H9 (cell line): ENCODE data around the gene ZNF786. TPM values are rescaled to one million over a fixed set of nuclear protein-coding genes. Genes with fewer than 3 reads are reported as not detected.

Experiments used
- DNase-seq: peaks from one replicate; pipeline ENCODE4 v3.0.0-alpha.2; 2017
- H2AFZ ChIP-seq: one replicate; pipeline ENCODE4 v1.6.1; 2013; ENCODE audit warnings: mild to moderate bottlenecking, low read length, control low read depth, moderate library complexity
- H2AK5ac ChIP-seq: 2 replicates; pipeline ENCODE4 v1.6.1; 2013; ENCODE audit warnings: low read length, control low read depth, mixed read lengths; ENCODE audit not compliant: insufficient read length
- H2BK120ac ChIP-seq: one replicate; pipeline ENCODE4 v1.6.1; 2013; ENCODE audit warnings: low read depth, mild to moderate bottlenecking, low read length, control low read depth, inconsistent platforms; ENCODE audit not compliant: poor library complexity, severe bottlenecking
- H2BK12ac ChIP-seq: 2 replicates; pipeline ENCODE4 v1.6.1; 2013; ENCODE audit warnings: low read length, control low read depth, mixed read lengths, low read depth; ENCODE audit not compliant: insufficient read length
- H2BK15ac ChIP-seq: 2 replicates; pipeline ENCODE4 v1.6.1; 2013; ENCODE audit warnings: low read depth, low read length, control low read depth
- H2BK20ac ChIP-seq: one replicate; pipeline ENCODE4 v1.6.1; 2013; ENCODE audit warnings: low read depth, mild to moderate bottlenecking, low read length, control low read depth, inconsistent platforms; ENCODE audit not compliant: poor library complexity, severe bottlenecking
- H2BK5ac ChIP-seq: 2 replicates; pipeline ENCODE4 v1.6.1; 2013; ENCODE audit warnings: low read length, control low read depth, mixed read lengths; ENCODE audit not compliant: insufficient read length
- H3K14ac ChIP-seq: 2 replicates; pipeline ENCODE4 v1.6.1; 2013; ENCODE audit warnings: low read length, control low read depth; ENCODE audit not compliant: insufficient read depth
- H3K18ac ChIP-seq: 2 replicates; pipeline ENCODE4 v1.6.1; 2013; ENCODE audit warnings: low read depth, mild to moderate bottlenecking, mixed read lengths, low read length, control low read depth; ENCODE audit not compliant: insufficient read length
- H3K23ac ChIP-seq: 2 replicates; pipeline ENCODE4 v1.6.1; 2013; ENCODE audit warnings: low read length, control low read depth, mixed read lengths, low read depth; ENCODE audit not compliant: insufficient read length
- H3K23me2 ChIP-seq: 2 replicates; pipeline ENCODE4 v1.6.1; 2013; ENCODE audit warnings: low read depth, mild to moderate bottlenecking, mixed read lengths, low read length, control low read depth; ENCODE audit not compliant: insufficient read length, poor library complexity, severe bottlenecking
- H3K27ac ChIP-seq: 2 replicates; pipeline ENCODE4 v1.5.1; 2013; ENCODE audit warnings: low read length, control low read depth, mixed read lengths, low read depth; ENCODE audit not compliant: insufficient read length
- H3K27me3 ChIP-seq: 2 replicates; pipeline ENCODE4 v1.6.1; 2013; ENCODE audit warnings: low read length, control low read depth, inconsistent platforms; ENCODE audit not compliant: insufficient read depth
- H3K4ac ChIP-seq: 2 replicates; pipeline ENCODE4 v1.6.1; 2013; ENCODE audit warnings: low read depth, mild to moderate bottlenecking, control low read depth, inconsistent platforms, low read length, moderate library complexity
- H3K4me1 ChIP-seq: 2 replicates; pipeline ENCODE4 v1.6.1; 2013; ENCODE audit warnings: low read length, control low read depth, inconsistent platforms; ENCODE audit not compliant: insufficient read depth
- H3K4me2 ChIP-seq: 2 replicates; pipeline ENCODE4 v1.6.1; 2013; ENCODE audit warnings: low read length, control low read depth, mixed read lengths; ENCODE audit not compliant: insufficient read length, insufficient read depth
- H3K56ac ChIP-seq: 2 replicates; pipeline ENCODE4 v1.6.1; 2013; ENCODE audit warnings: low read depth, mild to moderate bottlenecking, mixed read lengths, low read length, control low read depth; ENCODE audit not compliant: insufficient read length
- H3K79me1 ChIP-seq: 2 replicates; pipeline ENCODE4 v1.6.1; 2013; ENCODE audit warnings: low read depth, mild to moderate bottlenecking, moderate library complexity, low read length, control low read depth, inconsistent platforms; ENCODE audit not compliant: insufficient read depth, poor library complexity, severe bottlenecking
- H3K79me2 ChIP-seq: 2 replicates; pipeline ENCODE4 v1.6.1; 2013; ENCODE audit warnings: low read length, control low read depth, inconsistent platforms; ENCODE audit not compliant: insufficient read depth
- H3K9ac ChIP-seq: 2 replicates; pipeline ENCODE4 v1.6.1; 2013; ENCODE audit warnings: low read length, control low read depth, mixed read lengths; ENCODE audit not compliant: insufficient read length; ENCODE audit errors: extremely low read depth
- H3K9me3 ChIP-seq: one replicate; pipeline ENCODE4 v1.6.1; 2013; ENCODE audit warnings: low read depth, low read length, inconsistent platforms; ENCODE audit not compliant: control insufficient read depth
- H3T11ph ChIP-seq: one replicate; pipeline ENCODE4 v1.6.1; 2013; ENCODE audit warnings: mild to moderate bottlenecking, low read length, control low read depth, inconsistent platforms
- H4K20me1 ChIP-seq: one replicate; pipeline ENCODE4 v1.6.1; 2013; ENCODE audit not compliant: control insufficient read depth, insufficient read length, insufficient read depth
- H4K5ac ChIP-seq: 2 replicates; pipeline ENCODE4 v1.6.1; 2013; ENCODE audit warnings: low read depth, mild to moderate bottlenecking, mixed read lengths, low read length, control low read depth; ENCODE audit not compliant: insufficient read length
- H4K8ac ChIP-seq: replicated peaks from 2 replicates; pipeline ENCODE4 v1.6.1; 2013; ENCODE audit warnings: low read length, control low read depth, mixed read lengths, low read depth; ENCODE audit not compliant: insufficient read length
- H4K91ac ChIP-seq: 2 replicates; pipeline ENCODE4 v1.6.1; 2013; ENCODE audit warnings: low read depth, mild to moderate bottlenecking, moderate library complexity, mixed read lengths, low read length, control low read depth; ENCODE audit not compliant: insufficient read length
- H3K27ac Mint-ChIP-seq, 3 experiments: 2 replicates in 2 of 3; 3 replicates in 1 of 3; pipeline ENCODE4 v1.8.0; 2020 to 2021; ENCODE audit warnings: mixed read lengths in 3 of 3, mild to moderate bottlenecking in 1 of 3, moderate library complexity in 1 of 3
- H3K27me3 Mint-ChIP-seq: 2 replicates; pipeline ENCODE4 v1.8.0; 2021; ENCODE audit warnings: low read depth, mild to moderate bottlenecking, moderate library complexity, mixed read lengths
- H3K36me3 Mint-ChIP-seq, 3 experiments: 2 replicates in 2 of 3; 3 replicates in 1 of 3; pipeline ENCODE4 v1.8.0; 2020 to 2021; ENCODE audit warnings: low read depth in 3 of 3, mixed read lengths in 3 of 3; ENCODE audit not compliant: insufficient read depth in 1 of 3
- H3K4me1 Mint-ChIP-seq, 2 experiments: 2 replicates each; pipeline ENCODE4 v1.8.0; 2020; ENCODE audit warnings: mixed read lengths in 2 of 2
- H3K4me3 Mint-ChIP-seq, 2 experiments: 2 replicates in 1 of 2; 3 replicates in 1 of 2; pipeline ENCODE4 v1.8.0; 2020 to 2021; ENCODE audit warnings: mild to moderate bottlenecking in 2 of 2, mixed read lengths in 2 of 2, moderate library complexity in 1 of 2
- H3K9me3 Mint-ChIP-seq, 2 experiments: 2 replicates in 1 of 2; 3 replicates in 1 of 2; pipeline ENCODE4 v1.8.0; 2020; ENCODE audit warnings: mild to moderate bottlenecking in 2 of 2, mixed read lengths in 2 of 2, moderate library complexity in 1 of 2
- CTCF ChIP-seq: fragments of 200-600 bp; sonication (generic); conservative IDR thresholded peaks from 3 replicates; pipeline ENCODE4 v1.8.0; 2021; ENCODE audit warnings: antibody characterized with exemption, mild to moderate bottlenecking
- WGBS: extraction: QIAGEN DNeasy Blood & Tissue Kit; methylation state at CpG from one replicate; pipeline ENCODE4 v1.1.7; 2013; ENCODE audit warnings: missing lambda C conversion rate, low lambda C conversion rate, mixed read lengths; ENCODE audit not compliant: insufficient read length; ENCODE audit errors: extremely low coverage; 5-methylcytosine and 5-hydroxymethylcytosine counted together
- total RNA-seq: library from RNA; stranded (reverse); gene quantifications from 2 replicates; pipeline ENCODE4 v1.2.1, GENCODE V29; 2021

ZNF786 gene
- total RNA-seq, 1 experiment from 2014 or later = 25.1 TPM

DNA sequence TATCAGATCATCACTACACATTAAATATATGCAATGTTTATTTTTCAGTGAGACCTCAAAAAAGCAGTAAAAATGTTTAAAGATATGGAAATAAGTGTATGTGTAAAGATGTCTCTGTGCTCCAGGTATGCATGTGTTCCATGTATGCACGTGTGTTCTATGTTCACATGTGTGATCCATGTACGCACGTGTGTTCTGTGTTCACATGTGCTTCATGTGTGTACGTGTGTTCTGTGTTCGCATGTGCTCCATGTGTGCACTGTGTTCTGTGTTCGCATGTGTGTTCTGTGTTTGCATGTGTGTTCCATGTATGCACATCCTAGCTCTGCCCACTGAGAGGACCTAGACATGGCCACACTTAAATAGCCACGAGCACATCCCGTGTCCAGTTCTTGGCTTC is 46.6 kb downstream of the ZNF786 start:
- TF ChIP-seq CTCF = no peak
- H2AFZ ChIP-seq = no peak overlapping the region
- no peak overlapping the region for H2BK120ac ChIP-seq
- no peak overlapping the region for H2AK5ac ChIP-seq
- H3K23me2 ChIP-seq = no peaks in the 10 kb centered on the region
- H3K23ac ChIP-seq = no peak overlapping the region
- Mint-ChIP-seq H3K36me3 (no peaks in the 10 kb centered on the region), H3K4me3 (no peak overlapping the region), H3K27me3 (no peaks in the 10 kb centered on the region; the same call in 1 of the 2 replicates), H3K4me1 (peaks cover 0 to 2% of the 10 kb centered on the region in 2 experiments; a peak in 2 of 4 replicates), H3K27ac (peak overlapping the region in 1 of 3 experiments; percentile 61; a peak in 1 of 7 replicates), H3K9me3 (no peaks in the 10 kb centered on the region)
- H3K4me1 ChIP-seq = no peaks in the 10 kb centered on the region
- no peak overlapping the region for H3K9ac ChIP-seq
- no peak overlapping the region for H2BK12ac ChIP-seq
- H4K8ac ChIP-seq = no peak overlapping the region
- no peak overlapping the region for H3K14ac ChIP-seq
- H3K27me3 ChIP-seq = no peaks in the 10 kb centered on the region
- H3K18ac ChIP-seq = no peak overlapping the region
- no peak overlapping the region for H3T11ph ChIP-seq
- no peak overlapping the region for H2BK20ac ChIP-seq
- WGBS = no CpG with 5 or more reads among the region's 8 CpGs
- H4K20me1 ChIP-seq = no peaks in the 10 kb centered on the region
- DNase-seq = no peak
- H2BK15ac ChIP-seq = no peak overlapping the region
- no peak overlapping the region for H3K27ac ChIP-seq
- no peak overlapping the region for H2BK5ac ChIP-seq
- no peak overlapping the region for H3K4ac ChIP-seq
- H3K79me1 ChIP-seq = no peaks in the 10 kb centered on the region
- H3K79me2 ChIP-seq = no peaks in the 10 kb centered on the region
- H3K9me3 ChIP-seq = no peaks in the 10 kb centered on the region
- H3K4me2 ChIP-seq = no peak overlapping the region
- no peak overlapping the region for H4K5ac ChIP-seq
- H4K91ac ChIP-seq = no peak overlapping the region
- no peak overlapping the region for H3K56ac ChIP-seq
